Measurements from ENCODE around the gene MYDGF.

The MYDGF gene

DNA sequence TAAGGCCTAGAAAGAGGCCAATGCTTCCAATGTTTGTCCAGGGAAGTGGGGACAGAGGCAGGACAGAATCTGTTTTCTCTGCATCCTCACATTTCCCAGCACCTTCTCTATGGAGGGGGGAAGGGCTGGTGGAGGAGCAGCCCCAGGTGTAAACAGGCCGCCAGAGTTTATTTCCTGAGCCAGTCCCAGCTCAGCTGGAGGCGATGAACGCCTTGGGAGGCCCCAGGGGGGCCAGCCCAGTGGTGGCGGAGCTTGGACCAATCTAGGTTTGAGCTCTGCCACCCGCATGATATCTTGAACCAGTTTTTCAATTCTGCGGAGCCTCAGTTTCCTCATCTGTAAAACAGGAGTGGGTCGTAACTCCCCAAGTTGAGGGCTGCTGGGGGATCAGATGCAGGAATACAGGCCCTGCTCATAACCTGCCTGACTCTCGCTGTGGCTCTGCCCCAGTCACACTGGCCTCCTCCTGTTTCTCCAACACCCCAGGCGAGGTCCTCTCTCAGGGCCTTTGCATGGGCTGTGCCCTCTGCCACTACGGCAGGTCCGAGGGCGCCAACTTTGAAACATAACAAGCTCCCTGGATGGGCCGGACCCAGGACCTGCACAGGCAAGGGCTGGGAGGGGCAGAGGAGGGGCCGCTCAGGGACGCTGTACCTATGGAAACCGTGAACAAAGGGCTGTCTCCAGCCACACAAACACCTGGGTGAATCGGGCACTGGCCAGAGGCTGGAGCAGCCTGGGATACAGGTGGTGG, 29.7 kb downstream of the MYDGF start:
- no peak for DNase-seq

GRCh38 chr19:4639531-4640246, 30.5 kb downstream of the MYDGF start:
- DNase-seq = no peak

- peak; percentile 99 for DNase-seq
These were observed 31.2 kb downstream of the MYDGF start, which contains the start of gene TNFAIP8L1 for GRCh38 chr19:4638828-4639530. Gene TNFAIP8L1, plus strand, starts transcription at chr19:4639516. Its CDS starts 12,354 bp downstream, at chr19:4651870.

GRCh38 chr19:4638317-4638716, 31.8 kb downstream of the MYDGF start:
- DNase-seq = no peak

DNA sequence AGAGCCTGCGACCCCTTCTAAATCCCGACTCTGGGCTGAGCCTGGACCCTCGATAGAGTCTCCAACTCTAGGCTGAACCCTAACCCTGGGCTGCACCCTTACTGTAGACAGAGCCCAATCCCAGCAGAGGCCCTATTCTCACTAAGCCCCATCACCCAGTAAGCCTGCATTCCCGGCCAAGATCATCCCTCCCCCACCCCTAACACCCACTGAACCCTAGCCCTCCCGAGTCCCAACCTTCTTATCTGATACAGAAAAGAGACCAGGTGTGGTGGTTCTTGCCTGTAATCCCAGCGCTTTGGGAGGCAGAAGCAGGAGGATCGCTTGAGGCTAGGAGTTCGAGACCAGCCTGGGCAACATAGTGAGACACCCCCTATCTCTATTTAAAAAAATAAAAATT, 33.4 kb downstream of the MYDGF start:
- DNase-seq = no peak

GRCh38 chr19:4636151-4636717, 33.9 kb downstream of the MYDGF start:
- peak; percentile 83 for DNase-seq

- DNase-seq = no peak
These were observed 34.4 kb downstream of the MYDGF start for GRCh38 chr19:4635754-4636116.

GRCh38 chr19:4633140-4633967, 36.8 kb downstream of the MYDGF start:
- DNase-seq = peak; percentile 66

- DNase-seq = no peak
These were observed 45.3 kb downstream of the MYDGF start for GRCh38 chr19:4624733-4625362.

- no peak for DNase-seq
These were observed 45.8 kb downstream of the MYDGF start for GRCh38 chr19:4624301-4624700.

DNA sequence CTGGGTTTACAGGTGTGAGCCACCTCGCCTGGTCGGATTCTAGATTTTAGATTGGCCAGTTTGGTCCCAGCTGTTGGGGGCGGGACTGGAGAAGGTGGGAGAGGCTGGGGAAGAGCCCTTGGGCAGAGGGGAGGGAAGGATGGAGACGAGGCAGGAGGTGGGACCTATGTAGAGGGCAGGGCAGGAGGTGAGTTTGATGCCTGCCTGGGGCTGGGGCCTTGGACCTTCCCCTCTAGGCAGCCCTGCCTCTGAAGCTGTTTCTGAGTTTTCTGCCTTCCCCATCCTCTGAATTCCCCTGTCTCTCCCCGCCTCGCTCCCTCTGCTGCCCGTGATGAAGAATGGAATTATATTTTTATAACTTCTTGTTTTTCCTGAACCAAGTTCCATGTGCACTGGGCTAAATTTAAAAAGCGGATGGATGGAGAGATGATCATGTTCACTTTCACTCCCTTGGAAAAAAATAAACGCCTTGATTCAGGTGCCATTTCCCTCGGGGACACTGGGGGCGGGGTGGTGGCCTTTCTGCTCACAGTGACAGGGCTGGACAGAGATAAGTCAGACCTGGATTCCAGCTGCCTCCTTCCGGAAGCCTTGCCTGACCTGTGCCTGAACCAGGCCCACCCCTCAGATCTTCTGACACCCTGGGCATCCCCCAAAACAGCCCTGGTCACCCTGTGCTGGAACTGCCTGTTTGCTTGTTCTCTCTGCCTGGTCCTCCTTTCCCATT, 47.3 kb downstream of the MYDGF start:
- no peak for DNase-seq

GRCh38 chr19:4620675-4621074, 49.5 kb downstream of the MYDGF start:
- DNase-seq = no peak

- no peak for DNase-seq
These were observed 50.4 kb downstream of the MYDGF start for GRCh38 chr19:4619668-4620294.

GRCh38 chr19:4618019-4618418, 52.1 kb downstream of the MYDGF start:
- DNase-seq = no peak

GRCh38 chr19:4613254-4613751, 56.8 kb downstream of the MYDGF start:
- no peak for DNase-seq

DNA sequence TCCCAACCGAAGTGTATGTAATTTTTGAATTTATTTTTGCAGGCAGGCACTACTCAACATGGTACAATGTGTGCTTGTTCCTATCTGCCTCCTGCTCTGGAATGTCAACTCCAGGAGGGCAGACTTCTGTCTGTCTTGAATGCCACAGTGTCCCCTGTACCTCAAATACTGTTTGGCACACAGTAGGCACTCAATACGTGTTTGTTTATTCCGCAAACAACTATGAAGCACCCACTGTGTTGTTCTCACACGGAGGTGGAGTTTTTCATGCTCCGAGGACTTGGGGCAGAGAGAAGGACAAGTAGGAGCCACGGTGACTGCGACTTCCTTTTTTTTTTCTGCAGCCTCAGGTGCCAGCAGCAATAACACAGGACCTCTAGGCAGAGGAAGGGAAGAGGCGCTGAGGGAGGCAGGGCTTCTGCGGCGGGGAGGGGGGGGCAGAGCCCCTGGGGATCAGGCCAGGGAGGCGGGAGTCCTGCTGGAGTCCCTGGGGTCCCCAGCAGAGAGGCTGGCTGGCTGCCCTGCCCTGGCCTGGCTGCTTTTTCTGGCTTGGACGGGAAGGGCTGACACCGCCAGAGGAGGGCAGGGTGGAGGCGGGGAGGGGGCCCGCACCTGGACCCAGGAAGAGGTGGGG, 60.1 kb downstream of the MYDGF start:
- no peak for DNase-seq

All from activated CD4-positive, alpha-beta T cell treated with anti-CD3 and anti-CD28 coated beads for 48 hours (primary cell).